Dendritic cell treated with granulocyte-macrophage colony-stimulating factor and Interleukin-4, amounts not matched to agents 40 ng/mL and 50 ng/mL, for 4 days (primary cell): ENCODE data around the gene MACROD1.

Source experiments
- H3K27ac Mint-ChIP-seq: one replicate; pipeline ENCODE4 v1.8.0; 2022; ENCODE audit warnings: mild to moderate bottlenecking, mixed read lengths
- H3K27me3 Mint-ChIP-seq: one replicate; pipeline ENCODE4 v1.8.0; 2022; ENCODE audit warnings: mild to moderate bottlenecking, mixed read lengths
- H3K36me3 Mint-ChIP-seq: one replicate; pipeline ENCODE4 v1.8.0; 2022; ENCODE audit warnings: low read depth, mixed read lengths
- H3K4me1 Mint-ChIP-seq: one replicate; pipeline ENCODE4 v1.8.0; 2022; ENCODE audit warnings: low read depth, mixed read lengths
- H3K4me3 Mint-ChIP-seq: one replicate; pipeline ENCODE4 v1.8.0; 2022; ENCODE audit warnings: mild to moderate bottlenecking, moderate library complexity, mixed read lengths
- H3K9me3 Mint-ChIP-seq: one replicate; pipeline ENCODE4 v1.8.0; 2022; ENCODE audit warnings: mixed read lengths
- intact Hi-C: fragments of 100-400 bp; cut with micrococcal nuclease; formaldehyde crosslinking; loops from one replicate; pipeline ENCODE4 v1.15.0; 2022

The MACROD1 gene

GRCh38 chr11:64019106-64020037 lies 146.5 kb downstream of the MACROD1 start:
- peaks cover 19% of the 10 kb centered on the region for H3K27me3 Mint-ChIP-seq
- no peaks in the 10 kb centered on the region for H3K36me3 Mint-ChIP-seq
- no peaks in the 10 kb centered on the region for H3K9me3 Mint-ChIP-seq
- no peaks in the 10 kb centered on the region for H3K4me1 Mint-ChIP-seq
- no peak overlapping the region for H3K4me3 Mint-ChIP-seq
- intact Hi-C loops, result no loop called here
- no peak overlapping the region for H3K27ac Mint-ChIP-seq

GRCh38 chr11:64018310-64018709 lies 147.6 kb downstream of the MACROD1 start:
- Mint-ChIP-seq H3K27ac (no peak overlapping the region), H3K9me3 (no peaks in the 10 kb centered on the region), H3K4me1 (no peaks in the 10 kb centered on the region), H3K4me3 (no peak overlapping the region), H3K27me3 (peaks cover 19% of the 10 kb centered on the region), H3K36me3 (no peaks in the 10 kb centered on the region)
- intact Hi-C loops, result no loop called here

DNA sequence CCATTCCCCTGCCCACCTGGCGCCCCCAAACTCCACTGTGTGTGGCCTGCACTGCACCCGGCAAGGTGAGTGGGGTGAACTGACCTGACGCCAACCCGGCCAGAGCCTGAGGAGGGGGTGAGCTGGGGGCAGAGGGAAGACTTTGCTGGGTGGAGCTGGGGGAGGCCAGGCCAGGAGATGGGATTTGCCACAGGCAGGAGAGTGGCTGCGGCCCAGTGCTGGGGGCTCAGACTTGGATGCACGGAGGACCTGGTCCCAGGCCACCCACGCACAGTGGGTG lies 148.0 kb downstream of the MACROD1 start:
- no peak overlapping the region for H3K4me3 Mint-ChIP-seq
- H3K36me3 Mint-ChIP-seq, result no peaks in the 10 kb centered on the region
- H3K27ac Mint-ChIP-seq, result no peak overlapping the region
- intact Hi-C loops, result no loop called here
- H3K27me3 Mint-ChIP-seq, result peaks cover 19% of the 10 kb centered on the region
- H3K9me3 Mint-ChIP-seq, result no peaks in the 10 kb centered on the region
- H3K4me1 Mint-ChIP-seq, result no peaks in the 10 kb centered on the region

DNA sequence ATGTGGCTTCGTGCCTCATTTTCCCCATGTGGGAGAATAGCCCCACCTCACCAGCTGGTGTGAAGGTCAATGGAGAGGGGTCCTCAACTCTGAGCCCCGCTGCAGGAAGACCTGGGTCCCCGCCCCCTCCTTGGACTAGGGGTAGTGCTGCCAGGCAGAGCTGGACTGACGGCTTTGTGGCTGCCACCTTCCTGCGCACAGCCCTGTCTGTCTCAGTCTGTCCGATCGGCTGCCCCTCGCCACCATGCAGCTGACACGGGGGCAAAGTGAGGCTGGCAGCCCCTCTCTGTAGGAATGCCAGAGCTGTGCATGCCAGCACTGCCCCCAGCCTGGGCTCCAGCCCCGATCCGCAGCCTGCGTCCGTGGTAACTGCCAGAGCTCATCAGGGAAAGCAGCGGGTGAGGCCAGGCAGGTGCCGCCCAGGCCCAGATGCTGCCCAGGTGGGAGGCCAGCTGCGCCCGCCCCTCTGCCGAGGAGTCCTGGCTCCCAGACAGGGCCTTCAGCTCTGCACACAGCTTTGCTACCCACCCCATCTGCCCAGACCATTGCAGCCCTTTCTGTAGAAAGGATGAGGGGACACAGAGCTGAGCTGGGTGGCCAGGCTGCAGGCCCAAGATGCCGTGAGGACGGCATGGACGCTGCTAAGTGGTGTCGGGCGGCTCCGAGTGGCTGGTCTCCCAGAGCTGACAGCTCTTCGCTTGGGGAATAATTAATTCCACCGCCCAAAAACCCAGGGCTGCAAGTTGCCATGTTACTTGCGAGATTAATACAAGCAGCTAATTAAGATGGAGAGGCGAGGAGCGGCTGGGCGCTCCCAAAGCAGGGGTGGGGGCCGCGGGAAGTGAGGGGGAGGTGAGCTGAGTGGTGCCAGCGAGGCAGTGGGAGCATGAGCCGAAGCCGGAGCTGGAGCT lies 149.7 kb downstream of the MACROD1 start:
- Mint-ChIP-seq H3K27ac (no peak overlapping the region), H3K27me3 (peaks cover 21% of the 10 kb centered on the region), H3K4me3 (no peak overlapping the region), H3K9me3 (peaks cover under 1% of the 10 kb centered on the region), H3K36me3 (no peaks in the 10 kb centered on the region), H3K4me1 (no peaks in the 10 kb centered on the region)
- intact Hi-C loops, result no loop called here

DNA sequence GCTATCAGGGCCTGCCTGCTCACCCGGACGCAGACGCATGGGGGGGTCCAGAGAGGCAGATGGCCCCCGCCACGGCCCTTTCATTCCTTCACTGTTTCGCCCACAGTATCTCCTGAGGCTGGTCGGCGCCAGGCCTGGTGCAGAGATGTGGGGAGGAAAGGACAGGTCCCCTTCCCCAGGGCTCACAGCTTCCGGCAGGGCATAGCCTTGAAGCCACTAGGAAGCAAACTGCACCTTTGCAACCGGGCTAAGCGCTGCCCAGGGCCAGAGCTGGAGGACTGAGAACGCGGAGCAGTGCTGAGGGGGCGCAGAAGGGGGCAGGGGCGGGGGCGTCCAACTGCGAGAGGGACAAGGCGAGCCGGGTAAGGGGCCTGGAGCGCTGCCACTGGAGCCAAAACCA lies 150.4 kb downstream of the MACROD1 start:
- H3K4me1 Mint-ChIP-seq, result no peaks in the 10 kb centered on the region
- intact Hi-C loops, result no loop called here
- H3K36me3 Mint-ChIP-seq, result no peaks in the 10 kb centered on the region
- no peak overlapping the region for H3K27ac Mint-ChIP-seq
- peaks cover 8% of the 10 kb centered on the region for H3K9me3 Mint-ChIP-seq
- H3K4me3 Mint-ChIP-seq, result no peak overlapping the region
- H3K27me3 Mint-ChIP-seq, result peaks cover 21% of the 10 kb centered on the region

DNA sequence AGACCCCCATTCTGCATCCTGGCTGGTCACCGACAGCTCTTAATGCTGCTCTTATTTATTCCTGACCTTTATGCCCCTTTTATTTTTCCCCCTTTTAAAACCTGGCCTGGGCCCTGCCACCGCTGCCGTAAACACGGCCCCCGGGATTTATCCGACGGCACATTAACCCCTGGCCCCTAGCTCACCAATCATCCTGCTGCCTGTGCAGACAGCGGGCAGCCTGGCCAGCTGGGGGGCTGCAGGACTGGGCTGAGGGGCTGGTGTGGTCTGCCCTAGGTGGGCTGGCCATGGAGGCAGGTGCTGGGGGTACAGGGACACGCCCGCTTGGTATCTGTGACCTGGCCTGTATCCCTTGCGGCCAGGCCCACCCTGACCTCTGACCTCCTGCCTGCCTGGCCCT lies 151.6 kb downstream of the MACROD1 start:
- Mint-ChIP-seq H3K4me3 (no peak overlapping the region), H3K4me1 (no peaks in the 10 kb centered on the region), H3K27ac (no peak overlapping the region), H3K9me3 (peaks cover 15% of the 10 kb centered on the region), H3K27me3 (peaks cover 25% of the 10 kb centered on the region), H3K36me3 (no peaks in the 10 kb centered on the region)
- intact Hi-C loops, result no loop called here

GRCh38 chr11:64013141-64013896 lies 152.6 kb downstream of the MACROD1 start:
- H3K9me3 Mint-ChIP-seq, result peaks cover 15% of the 10 kb centered on the region
- H3K36me3 Mint-ChIP-seq, result no peaks in the 10 kb centered on the region
- intact Hi-C loops, result no loop called here
- peaks cover 34% of the 10 kb centered on the region for H3K27me3 Mint-ChIP-seq
- peaks cover 2% of the 10 kb centered on the region for H3K4me1 Mint-ChIP-seq
- H3K27ac Mint-ChIP-seq, result no peak overlapping the region
- no peak overlapping the region for H3K4me3 Mint-ChIP-seq

DNA sequence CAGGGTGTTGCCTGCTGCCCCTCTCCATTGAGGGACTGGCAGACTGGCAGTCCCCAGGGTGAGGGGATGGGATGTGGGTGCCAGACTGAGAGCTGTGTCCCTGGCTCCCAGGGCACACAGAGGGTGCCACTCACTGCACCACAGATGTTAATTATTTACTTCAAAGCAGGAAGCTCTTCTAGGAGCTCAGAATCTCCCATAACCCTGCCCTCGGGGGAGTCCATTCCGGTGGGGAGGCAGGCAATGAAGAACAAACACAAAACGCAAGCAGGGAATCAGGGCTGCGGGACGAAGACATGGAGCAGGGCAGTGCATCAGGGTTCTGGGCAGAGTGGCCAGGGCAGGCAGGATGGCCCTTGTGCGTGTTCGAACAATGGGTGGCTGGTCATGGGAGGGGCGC lies 154.5 kb downstream of the MACROD1 start:
- H3K27ac Mint-ChIP-seq, result no peak overlapping the region
- no peak overlapping the region for H3K4me3 Mint-ChIP-seq
- peaks cover 6% of the 10 kb centered on the region for H3K36me3 Mint-ChIP-seq

GRCh38 chr11:64010783-64011182 lies 155.1 kb downstream of the MACROD1 start:
- Mint-ChIP-seq H3K4me1 (peaks cover 25% of the 10 kb centered on the region), H3K27ac (no peak overlapping the region), H3K36me3 (peaks cover 6% of the 10 kb centered on the region), H3K4me3 (no peak overlapping the region), H3K27me3 (peaks cover 55% of the 10 kb centered on the region), H3K9me3 (peaks cover 15% of the 10 kb centered on the region)
- intact Hi-C loops, result no loop called here

More for the DNA sequence above, 154.5 kb downstream of the MACROD1 start:
- intact Hi-C loops, result no loop called here
- peaks cover 15% of the 10 kb centered on the region for H3K9me3 Mint-ChIP-seq
- H3K4me1 Mint-ChIP-seq, result peaks cover 22% of the 10 kb centered on the region
- H3K27me3 Mint-ChIP-seq, result peaks cover 51% of the 10 kb centered on the region

DNA sequence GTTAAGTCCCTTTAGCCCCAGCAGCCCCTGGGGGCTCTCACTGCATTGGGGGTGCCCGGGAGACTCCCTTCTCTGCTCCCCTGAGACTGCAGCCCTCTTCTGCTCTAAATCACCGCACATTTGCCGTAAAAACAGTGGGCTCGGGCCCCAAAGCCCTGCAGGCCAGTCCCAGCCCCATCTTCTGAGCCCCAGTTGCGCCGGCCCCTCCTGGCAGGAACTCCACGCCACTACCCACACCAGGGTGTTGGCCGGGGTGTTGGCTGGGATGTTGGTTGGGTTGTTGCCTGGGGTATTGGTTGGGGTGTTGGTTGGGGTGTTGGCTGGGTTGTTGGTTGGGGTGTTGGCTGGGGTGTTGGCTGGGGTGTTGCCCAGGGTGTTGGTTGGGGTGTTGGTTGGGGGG lies 156.2 kb downstream of the MACROD1 start:
- Mint-ChIP-seq H3K27me3 (peaks cover 60% of the 10 kb centered on the region), H3K4me3 (no peak overlapping the region), H3K27ac (no peak overlapping the region), H3K36me3 (peaks cover 6% of the 10 kb centered on the region), H3K4me1 (peaks cover 25% of the 10 kb centered on the region), H3K9me3 (peaks cover 15% of the 10 kb centered on the region)
- intact Hi-C loops, result no loop called here

- Mint-ChIP-seq H3K27ac (no peak overlapping the region), H3K27me3 (peaks cover 63% of the 10 kb centered on the region), H3K4me1 (peaks cover 28% of the 10 kb centered on the region), H3K9me3 (peaks cover 15% of the 10 kb centered on the region), H3K4me3 (no peak overlapping the region), H3K36me3 (peaks cover 6% of the 10 kb centered on the region)
- intact Hi-C loops, result no loop called here
Observed at GRCh38 chr11:64008914-64009633, 156.8 kb downstream of the MACROD1 start.

DNA sequence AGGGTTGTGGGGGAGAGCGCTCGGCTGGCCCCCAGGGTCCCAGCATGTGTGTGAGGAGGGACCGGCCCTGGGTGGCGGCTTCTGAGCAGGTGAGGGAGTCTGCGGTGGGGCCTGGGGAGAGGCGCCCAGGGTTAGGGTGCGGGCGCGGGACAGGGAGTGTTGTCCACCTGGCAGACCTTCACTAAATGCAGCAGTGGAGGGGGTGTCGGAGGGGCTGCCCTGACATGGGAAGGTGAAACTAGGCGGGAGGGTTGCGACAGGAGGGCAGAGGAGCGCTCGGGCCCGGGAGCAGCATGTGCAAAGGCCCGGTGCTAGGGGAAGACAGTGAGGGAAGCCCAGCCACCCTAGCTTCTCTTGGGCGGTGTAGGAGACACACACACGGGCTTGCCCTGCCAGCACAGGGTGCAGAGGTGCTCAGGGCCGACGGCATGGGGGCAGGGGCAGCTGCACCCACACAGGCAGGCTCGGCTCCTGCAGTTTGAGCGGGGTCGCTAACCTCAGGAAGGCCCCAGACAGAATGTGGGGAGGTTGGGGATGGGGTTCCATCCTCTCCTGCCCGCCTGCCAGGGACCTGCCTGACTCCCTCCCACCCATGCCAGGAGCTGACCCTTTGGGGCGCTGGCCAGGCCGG lies 157.5 kb downstream of the MACROD1 start:
- Mint-ChIP-seq H3K36me3 (peaks cover 6% of the 10 kb centered on the region), H3K4me1 (peaks cover 32% of the 10 kb centered on the region), H3K9me3 (peaks cover 15% of the 10 kb centered on the region), H3K27ac (peak overlapping the region; percentile 81), H3K27me3 (peaks cover 70% of the 10 kb centered on the region), H3K4me3 (peak overlapping the region; percentile 87)
- intact Hi-C loops, result no loop called here
